Colon (tissue), 2 donors: ENCODE measurements around the gene KCNN3.

Experiments used
- FAIRE-seq: peaks from 2 replicates; lab custom pipeline; 2012; peaks lifted over from hg19 to GRCh38; lab: Jason Lieb, UNC
- donor health status: control.
- donor health status: control.

KCNN3 gene

DNA sequence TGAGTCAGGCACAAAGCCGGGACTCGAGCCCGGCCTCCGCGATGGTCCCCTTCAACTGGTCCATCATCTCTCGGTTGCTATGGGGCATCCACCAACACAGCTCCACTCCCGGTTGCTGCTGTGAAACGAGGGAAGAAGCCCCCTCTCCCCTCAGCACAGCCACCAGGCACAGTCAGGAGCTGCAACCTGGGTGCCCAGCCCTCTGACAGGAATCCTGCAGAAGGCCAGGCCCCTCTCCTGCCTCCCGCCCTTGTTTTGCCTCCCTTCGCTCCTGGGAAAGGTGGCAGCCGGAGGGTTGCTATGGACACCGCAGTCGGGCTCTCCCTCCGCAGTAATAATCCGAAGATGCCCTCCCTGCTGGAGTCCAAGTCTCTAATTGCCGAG lies 8.9 kb upstream of the KCNN3 start:
- FAIRE-seq = no peak

DNA sequence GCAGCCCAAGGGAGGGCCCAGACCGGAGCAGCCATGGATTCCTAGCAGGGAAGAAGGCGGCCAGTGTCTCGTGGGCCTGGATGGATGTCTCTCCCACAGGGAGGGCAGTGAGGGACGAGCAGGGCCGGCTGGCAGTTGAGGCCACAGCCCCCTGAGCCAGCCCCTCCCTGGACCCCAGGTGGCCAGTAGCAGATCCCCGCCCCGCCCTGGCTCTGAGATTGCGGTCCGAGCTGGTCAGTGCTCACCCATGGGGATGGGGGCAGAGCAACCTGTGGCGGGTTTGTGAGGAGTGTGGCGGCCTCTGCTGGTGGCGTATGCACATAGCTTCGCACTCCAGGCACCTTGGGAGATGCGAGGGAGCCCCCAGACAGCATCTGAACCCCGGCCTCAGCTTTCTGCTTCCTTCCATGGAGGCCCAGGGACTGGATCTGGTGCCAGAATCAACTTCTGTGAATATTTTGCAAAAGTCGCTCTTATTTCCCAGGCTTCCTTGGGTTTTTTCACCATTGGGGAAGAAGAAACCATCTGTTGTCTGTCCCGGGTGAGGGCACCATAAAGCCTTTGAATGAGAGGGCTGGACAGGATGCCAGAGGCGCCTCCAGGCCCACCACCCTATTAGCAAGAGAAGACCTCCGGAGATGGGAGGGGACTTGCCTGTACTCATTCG lies 8.4 kb upstream of the KCNN3 start:
- FAIRE-seq = no peak

DNA sequence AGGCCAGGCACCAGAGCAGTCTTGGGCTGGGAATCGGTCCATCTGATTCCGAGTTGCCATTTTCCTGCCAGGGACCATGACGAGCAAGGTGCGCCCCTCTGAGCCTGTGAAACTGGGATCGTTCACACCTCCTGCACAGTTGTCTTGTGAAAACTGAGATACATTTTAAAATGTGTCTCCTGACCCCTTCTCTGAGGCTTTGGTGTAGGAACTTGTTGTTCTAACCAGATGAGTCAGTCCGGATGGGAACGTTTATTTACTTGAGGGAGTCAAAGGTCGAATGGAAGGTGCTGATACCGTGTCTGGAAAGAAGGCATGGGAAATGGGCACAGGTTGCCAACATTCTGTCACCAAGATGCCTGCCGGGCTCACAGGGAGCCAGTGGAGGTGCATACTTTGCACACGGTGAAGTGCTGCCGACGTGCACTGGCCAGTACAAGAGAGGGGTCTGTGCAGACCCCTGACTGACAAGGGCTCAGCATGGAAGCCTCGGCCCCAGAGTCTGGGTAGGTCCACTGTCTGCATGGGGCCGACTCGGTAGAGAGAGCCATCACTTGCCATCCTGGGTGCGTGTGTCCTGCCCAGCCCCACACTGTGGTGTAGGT lies 7.4 kb upstream of the KCNN3 start:
- FAIRE-seq = no peak

DNA sequence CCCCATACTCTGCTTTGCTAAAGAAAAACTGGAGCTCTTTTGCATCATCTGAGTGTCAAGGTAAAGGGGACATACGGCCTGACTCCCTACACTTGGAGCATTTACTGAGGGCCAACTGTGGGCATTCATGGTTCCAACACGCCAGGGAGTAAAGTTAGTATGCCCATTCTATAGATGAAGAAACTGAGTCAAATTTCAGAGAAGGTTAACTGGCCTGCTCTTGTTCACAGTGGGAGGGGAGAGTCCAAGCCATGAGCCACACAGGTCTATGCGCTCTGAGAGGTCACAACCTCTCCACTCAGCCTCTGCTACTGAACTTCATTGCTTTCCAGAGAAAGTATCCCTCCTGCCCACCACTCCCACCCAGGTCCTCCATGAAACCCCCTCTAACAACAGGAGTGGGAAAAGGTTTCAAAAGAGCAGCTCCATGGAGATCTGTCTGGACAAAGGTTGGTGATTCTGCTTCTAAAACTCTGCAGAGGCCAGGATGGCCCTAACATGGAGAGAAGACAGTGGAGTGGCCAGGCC lies 6.8 kb upstream of the KCNN3 start:
- FAIRE-seq = no peak

DNA sequence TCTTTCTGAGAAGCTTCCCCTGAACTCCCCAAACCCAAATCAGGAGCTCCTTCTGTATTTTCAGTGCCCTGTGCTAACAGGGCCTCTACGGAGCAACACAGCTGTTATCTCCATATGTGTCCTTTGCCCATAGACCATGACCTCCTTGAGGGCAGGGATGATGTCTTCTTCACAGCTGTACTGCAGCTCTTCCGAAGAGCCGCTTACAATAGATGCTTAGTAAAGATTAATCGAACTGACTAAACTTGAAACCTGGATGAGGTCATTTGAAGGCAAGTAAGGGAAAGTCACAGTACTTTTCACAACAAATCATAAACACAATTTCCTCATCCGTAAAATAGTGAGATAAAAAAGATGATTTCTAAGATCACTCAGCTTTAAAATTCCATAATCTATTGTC lies 4.4 kb upstream of the KCNN3 start:
- no peak for FAIRE-seq

DNA sequence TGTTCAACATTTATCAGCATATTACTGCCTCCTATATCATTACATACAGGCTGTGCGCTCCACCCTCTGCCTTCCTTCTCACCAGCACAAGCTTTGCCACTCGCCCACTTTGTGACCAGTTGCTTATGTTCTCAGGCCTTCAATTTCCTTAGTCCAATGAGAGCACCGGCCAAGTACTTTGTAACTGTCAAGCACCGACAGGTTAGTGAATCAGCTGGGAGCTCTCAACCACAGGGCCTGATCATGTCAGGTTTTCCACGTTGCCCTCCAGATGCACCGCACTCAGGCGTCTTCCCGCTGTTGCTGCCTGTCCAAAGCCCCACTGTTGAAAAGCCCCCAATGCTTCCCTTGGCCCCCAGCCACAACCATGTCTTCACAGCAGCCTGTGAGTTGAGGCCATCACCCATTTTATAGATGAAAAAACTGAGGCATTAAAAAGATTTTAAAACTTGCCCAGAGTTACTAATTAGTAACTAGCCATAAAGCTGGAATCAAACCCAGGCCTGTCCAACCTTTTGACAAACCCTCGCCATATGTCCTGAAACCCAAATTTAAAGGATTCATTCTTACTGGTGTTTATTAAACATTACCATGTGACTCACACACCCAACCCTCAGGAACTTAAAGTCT lies 3.4 kb upstream of the KCNN3 start:
- FAIRE-seq = no peak

DNA sequence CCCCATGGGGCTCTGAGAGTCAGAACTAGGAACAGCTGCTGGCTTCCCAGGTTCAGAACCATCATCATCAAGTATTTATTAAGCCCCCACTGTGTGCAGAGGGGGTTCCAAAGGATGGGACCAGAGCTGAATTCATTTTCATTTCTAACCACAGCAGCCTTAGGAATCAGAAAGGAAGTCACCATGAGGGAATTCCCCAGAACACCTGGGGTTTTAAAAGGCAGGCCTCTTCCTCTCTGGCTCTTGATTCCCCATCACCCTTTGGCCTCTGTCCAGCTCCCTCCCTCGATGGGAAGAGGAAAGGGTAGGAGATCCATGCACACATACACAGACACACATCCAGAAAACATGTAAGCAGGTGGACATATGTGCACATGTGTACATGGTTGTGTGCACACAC lies 1.3 kb upstream of the KCNN3 start:
- FAIRE-seq = no peak

DNA sequence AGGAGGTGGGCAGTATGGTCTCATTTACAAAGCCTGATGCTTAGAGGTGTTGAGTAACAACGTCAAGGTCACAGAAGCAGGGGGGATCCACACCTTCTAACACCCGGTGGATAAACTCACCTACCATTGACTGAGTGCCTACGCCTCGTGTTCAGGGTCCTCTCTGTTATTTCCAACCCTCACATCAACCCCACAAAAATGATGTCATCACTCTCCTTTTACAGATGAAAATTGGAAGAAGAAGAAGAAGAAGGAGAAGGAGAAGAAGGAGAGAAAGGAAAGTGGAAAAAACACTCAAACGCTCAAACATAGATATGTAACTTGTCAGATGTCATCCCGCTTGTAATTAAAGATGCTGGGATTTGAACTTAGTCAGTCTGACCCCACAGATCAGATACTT lies 653 bp upstream of the KCNN3 start:
- FAIRE-seq = no peak

DNA sequence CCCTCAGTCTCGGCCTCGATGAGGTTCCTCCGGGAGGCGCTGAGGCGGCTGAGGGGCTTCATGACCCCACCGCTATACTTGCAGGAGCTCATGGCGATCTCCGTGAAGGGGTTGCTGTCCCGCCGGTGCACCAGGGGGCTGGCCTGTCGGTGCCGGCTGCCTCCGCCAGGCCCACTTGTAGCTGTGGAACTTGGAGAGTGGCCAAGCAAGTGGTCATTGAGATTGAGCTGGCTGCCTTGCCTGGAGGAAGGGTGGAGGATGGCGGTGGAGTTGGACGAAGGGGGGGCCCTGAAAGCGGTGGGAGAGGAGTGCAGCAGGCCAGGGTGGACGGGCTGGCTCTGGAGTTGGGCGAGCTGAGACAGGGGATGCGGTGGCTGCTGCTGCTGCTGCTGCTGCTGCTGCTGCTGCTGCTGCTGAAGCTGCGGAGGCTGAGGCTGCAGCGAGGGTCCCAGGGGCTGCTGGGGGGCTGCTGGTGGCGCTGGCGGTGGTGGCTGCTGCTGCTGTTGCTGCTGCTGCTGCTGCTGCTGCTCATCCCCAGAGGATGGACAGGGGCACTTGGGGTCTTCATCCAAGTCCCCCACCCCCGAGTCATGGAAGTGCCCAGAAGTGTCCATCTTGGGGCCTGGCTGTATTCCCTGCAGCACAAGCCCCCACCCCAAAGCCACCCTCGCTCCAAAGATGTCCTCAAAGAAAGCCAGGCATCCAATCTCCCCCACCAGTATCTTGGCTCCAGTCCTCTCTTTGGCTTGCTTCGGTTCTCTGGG lies 548 bp downstream of the KCNN3 start:
- no peak for FAIRE-seq

DNA sequence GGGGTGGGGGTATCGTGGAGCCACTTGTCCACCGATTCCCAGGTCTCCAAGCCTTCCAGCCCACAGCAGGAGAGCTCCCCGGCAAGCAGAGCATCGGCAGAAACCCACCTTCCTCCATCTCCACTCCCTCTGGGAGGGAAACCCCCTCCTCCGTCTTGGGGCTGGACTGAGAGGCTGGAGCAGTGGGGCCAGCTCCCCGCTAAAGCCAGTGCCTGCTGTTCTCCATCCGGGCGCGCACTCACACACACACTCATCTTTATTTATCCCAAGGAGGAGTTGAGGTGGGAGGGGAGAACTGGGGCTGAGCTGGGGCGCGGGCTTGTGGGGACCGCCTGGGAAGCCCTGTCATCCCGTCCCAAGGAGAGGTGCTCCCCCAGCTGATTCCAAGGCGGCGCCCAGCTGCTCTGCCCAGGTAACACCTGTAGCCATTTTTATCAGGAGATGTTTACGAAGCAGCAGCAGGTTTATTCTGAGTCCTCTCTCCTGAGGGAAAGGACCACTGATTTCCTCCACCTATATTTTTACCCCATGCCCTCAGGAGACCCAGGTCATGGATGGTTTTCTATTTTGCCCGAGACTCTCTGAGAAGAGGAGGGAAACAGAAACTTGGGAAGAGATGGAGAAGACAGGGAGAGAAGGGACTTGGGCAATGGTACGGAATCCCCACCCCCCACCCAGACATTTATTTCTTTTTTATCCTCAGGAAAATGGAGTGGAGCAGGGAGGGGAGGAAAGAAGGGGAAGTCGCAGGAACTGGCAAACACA lies 2.1 kb downstream of the KCNN3 start:
- no peak for FAIRE-seq

DNA sequence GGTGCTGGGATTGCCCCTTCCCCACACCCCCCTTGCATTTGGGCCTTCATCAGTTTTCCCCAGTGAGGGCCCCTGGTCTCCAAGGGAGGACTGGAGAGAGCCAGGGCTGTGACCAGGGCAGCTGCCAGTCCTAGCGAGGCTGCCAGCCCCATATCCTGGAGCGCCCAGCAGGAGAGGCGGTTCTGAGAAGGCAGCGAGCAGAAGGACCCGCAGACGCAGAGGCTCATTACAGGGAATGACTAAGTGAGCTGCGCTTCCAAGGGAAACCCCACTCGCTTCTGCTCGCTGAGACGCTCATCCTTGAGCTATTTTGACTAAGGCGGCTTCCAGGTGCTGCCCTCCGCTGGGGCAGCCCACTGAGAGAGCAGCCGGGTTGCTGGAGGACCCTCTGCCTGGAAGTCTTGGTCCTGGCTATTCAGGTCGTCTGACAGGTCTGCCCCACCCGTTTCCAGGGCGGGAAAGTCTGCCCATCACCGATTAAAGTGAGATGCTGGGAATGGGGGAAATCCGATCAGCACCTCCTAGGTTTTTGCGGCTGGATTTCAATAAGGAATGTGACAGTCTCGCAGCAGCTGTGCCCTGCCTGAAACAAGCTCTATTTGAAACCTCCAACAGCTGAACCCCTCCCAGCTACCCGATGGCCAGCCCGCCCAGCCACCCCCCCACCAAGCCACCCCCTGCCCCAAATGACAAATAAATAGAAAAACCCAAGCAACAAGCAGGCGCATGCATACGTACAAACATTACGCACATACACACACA lies 2.8 kb downstream of the KCNN3 start:
- no peak for FAIRE-seq

DNA sequence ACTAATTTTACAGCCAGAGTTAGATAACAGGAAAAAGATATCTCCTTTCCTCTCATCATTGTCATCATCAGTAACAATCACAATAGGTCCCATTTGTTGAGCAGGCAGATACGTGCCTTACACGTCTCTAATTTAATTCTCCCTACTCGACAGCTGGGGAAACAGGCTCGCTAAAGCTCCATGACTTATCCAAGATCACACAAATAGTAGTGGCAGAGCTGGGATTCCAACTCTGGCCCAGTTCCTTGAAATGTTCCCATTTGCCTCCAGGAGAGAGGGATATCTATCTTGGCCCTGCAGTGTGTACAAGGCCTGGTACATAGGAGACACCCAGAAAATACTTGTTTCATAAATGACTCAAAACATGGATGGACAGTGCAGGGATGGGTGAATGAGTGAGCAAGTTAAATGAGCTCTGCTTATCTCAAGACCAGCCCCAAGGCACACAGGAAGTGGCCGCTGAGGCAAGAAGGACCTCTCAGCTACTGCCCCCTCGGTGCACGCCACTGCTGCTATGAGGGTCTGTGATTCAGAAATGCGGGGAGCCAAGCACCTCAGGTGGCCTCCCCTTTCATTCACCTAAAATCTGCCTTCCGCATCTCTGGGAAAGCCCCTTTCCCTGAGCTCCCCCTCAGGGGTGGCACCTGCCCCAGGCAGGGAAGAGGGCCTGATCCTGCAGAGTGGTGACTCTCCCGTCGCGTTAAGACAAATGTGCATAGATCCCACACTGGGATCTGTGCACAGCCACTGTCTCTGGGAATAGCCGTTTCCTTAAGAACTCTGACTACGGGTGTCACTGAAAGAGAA lies 3.6 kb downstream of the KCNN3 start:
- no peak for FAIRE-seq

DNA sequence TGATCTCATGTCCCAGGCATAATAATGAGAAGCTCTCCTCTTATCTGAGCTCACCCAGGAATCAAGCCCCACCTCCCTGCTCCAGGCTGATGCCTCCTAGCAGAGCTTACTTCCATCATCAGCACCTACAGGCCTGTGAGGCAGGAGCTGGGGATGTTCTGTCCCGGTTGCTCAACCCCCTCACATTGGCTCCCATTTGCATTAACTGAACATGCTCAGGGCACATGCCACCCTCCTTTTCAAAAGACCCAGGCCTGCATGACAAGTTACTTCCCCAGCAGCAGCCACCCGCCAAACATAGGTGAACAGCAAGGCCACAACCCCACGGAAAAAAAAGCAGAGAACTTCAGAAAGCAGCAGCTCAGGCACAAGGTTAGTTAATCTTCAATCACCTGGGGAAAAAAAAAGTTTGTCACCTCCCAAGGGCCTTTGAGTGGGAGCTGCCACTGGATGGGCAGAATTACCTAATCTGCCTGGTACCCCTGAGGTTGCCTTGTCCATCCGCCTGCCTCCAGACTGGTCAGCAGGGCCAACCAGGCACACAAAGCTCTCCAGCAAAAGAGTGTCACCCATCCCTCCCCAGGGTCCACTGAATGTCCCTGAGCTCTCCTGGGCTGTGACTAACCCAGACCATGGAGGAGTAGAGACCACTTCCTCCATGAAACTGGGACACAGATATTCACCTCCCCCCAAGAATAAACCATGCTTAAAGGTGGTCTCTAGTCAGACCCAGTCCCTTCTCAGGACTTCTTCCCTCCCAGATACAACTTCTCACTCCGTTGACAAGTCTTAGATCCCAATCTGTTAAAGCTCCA lies 4.4 kb downstream of the KCNN3 start:
- no peak for FAIRE-seq

DNA sequence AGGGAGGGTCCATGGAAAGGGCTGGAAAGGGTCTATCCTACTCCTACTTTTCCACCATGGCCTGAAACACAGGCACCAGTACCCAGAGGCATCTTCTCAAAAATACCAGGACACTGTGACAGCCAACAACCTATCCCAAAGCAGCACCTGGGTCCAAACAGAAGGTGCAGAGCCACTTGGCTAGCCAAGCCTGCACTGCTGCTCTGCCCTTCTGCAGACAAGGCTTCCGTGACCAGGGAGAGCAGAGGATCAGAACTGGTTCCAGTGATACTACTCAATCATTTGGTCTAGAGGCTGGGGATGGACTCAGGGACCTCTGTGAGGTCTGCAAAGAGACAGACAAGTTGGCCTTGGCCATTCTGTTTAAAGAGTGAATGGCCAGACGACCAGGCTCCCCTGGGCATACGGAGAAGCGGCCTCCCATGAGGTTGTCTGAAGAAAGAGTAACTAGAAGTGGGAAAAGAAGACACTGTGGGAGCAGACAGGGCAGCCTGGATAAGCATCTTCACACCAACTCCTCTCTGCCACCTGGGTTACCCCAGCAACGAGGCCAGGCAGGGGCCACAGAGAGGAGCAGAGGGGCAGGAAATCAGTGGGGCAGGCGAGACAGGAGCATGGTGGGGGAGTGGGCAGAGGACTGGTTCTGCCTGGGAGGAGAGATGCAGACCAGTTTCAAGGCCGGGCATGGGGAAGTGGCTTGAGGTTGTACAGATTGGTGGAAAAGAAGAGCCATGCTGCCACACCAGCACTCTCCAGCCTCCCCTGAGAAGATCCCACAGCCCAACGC lies 5.7 kb downstream of the KCNN3 start:
- FAIRE-seq = no peak

DNA sequence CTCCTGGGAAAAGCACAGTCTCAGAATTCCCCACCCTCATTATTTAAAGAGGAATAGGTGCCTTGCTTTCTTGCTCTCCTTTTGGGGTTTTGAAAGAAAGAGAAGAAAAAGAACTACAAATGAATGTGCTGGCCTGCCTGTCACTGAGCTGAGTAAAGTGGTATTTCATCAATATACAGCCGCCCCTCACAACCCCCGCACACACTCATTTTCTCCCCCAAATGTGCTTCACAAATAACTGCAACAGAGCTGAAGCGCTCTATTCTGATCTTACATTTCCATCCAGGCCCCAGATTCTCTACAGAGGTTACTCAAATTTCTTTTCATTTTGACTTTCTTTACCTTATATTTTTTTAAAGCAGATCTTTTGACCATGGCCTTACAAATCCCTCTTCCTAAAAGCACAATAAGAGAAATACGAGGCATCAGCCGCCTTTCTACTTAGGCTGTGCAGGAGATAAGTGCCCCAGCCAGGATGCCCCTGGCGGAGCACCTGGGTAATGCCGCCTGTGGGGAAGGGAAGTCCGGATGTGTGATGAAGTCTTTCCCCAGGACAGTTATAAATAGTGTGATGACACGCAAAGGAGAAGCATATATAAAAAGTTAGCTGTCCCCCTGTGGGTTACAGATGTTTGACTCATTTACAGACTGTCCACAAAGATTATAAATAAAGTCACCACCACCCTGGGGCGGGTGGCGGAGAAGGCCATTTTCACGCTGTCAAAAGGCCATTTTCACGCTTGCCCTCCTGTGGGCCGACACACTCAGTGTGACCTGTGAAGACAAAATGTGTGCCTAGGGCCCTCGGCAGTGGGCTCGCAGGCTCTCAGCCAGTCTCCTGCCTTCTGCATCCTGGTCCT lies 6.5 kb downstream of the KCNN3 start:
- no peak for FAIRE-seq

DNA sequence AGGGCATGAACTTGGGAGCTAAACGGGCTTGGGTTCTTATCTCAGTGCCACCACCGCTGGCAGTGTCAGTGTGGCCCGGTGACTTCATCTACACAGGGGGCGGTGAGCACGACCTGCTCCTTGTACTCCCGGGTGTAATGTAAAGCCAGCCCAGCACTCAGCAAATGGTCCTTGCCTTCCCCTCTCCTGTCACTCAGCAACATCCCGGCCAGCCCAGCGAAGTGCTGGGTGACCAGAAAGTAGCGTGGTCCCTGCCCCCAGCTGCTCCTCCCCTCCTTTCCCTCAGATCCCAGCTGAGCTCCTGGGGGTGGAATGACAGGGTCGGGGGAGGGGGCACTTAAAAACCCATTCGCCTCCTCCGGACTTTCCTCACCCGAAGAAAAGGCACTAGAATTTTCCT lies 7.2 kb downstream of the KCNN3 start:
- FAIRE-seq = no peak

DNA sequence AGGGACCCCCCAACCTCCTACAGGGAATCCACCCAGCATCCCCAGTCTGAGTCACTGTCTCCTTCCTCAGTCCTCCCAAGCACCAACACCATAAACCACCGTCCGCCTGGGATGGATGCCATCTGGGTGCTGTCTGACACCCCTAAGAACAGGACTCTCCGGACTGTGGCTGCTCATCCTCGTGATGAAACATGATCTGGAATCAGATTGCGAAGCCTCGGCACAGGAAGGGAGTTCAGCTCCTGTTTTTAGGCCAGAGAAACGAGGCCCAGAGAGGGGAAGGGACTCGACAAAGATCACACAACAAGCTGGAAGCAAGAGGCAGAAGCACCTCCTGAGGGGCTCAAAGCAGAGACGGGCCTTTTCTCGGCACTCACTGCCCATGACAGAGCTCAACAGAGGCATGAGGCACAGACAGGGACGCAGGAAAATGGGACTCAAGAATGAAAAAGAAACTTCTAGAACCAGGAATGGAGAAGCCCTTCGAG lies 8.4 kb downstream of the KCNN3 start:
- FAIRE-seq = no peak
